Small intestine (tissue), 7 donors: ENCODE results near the gene ZNF488. TPM values are rescaled to one million over a fixed set of nuclear protein-coding genes. Genes with fewer than 3 reads are reported as not detected.
"Not testable (repeated sequence)": the region's sequence is repeated elsewhere in the genome, so short reads cannot be mapped to it uniquely, and the experiment has no call there.

Source experiments
- DNase-seq, 2 donors: peaks; one replicate each; pipeline versions ENCODE4 v3.0.0 to v3.0.0-alpha.2; 2013
- FAIRE-seq: peaks from 2 replicates; lab custom pipeline; 2012; peaks lifted over from hg19 to GRCh38; lab: Jason Lieb, UNC
- H3K27ac ChIP-seq, 3 donors: one replicate each; pipeline ENCODE4 v1.5.1; 2013; ENCODE audit warnings: low read length in 2 of 3, mild to moderate bottlenecking in 2 of 3, control low read depth in 1 of 3, inconsistent platforms in 1 of 3, low read depth in 1 of 3, moderate library complexity in 1 of 3
- H3K27me3 ChIP-seq, 3 donors: one replicate each; pipeline ENCODE4 v1.6.1; 2013; ENCODE audit warnings: low read length in 3 of 3, inconsistent platforms in 1 of 3; ENCODE audit not compliant: control insufficient read depth in 3 of 3, insufficient read depth in 3 of 3
- H3K36me3 ChIP-seq, 3 donors: one replicate each; pipeline ENCODE4 v1.6.1; 2013; ENCODE audit warnings: low read length in 3 of 3, inconsistent platforms in 1 of 3, low read depth in 1 of 3, mild to moderate bottlenecking in 1 of 3, moderate library complexity in 1 of 3; ENCODE audit not compliant: control insufficient read depth in 3 of 3, insufficient read depth in 2 of 3
- H3K4me1 ChIP-seq, 3 donors: one replicate each; pipeline ENCODE4 v1.6.1; 2013; ENCODE audit warnings: low read length in 2 of 3, inconsistent platforms in 1 of 3, low read depth in 1 of 3, mild to moderate bottlenecking in 1 of 3, moderate library complexity in 1 of 3; ENCODE audit not compliant: control insufficient read depth in 3 of 3, insufficient read depth in 2 of 3
- H3K4me3 ChIP-seq, 3 donors: one replicate each; pipeline ENCODE4 v1.5.1; 2013; ENCODE audit warnings: low read length in 3 of 3, control low read depth in 1 of 3, inconsistent platforms in 1 of 3, low read depth in 1 of 3, mild to moderate bottlenecking in 1 of 3, moderate library complexity in 1 of 3
- H3K9me3 ChIP-seq, 2 donors: one replicate each; pipeline ENCODE4 v1.6.1; 2013; ENCODE audit warnings: low read depth in 1 of 2, low read length in 1 of 2; ENCODE audit not compliant: control insufficient read depth in 2 of 2, insufficient read depth in 1 of 2
- WGBS, 3 donors: extraction: QIAGEN DNeasy Blood & Tissue Kit; methylation state at CpG; one replicate each; pipeline ENCODE4 v1.1.7; 2013; 5-methylcytosine and 5-hydroxymethylcytosine counted together
- polyA plus RNA-seq, 4 donors: library from polyadenylated mRNA; stranded (reverse) in 3 of 4; unstranded in 1 of 4; fragments of 200-250 nt in 3 of 4; fragments of 120-200 nt in 1 of 4; gene quantifications; one replicate each; pipeline versions ENCODE4 v1.2.1 to v1.2.3, GENCODE V29; 2013
- donor health status: healthy with polysubstance abuse.
- donor health status: control.
- donor health status: control.
- donor health status: Bipolar disorder and iron deficiency.
- donor health status: healthy.

ZNF488 gene
- polyA plus RNA-seq, 4 donors: 2.7 to 40.0 (median 12.2) TPM

GRCh38 chr10:47400786-47401185 lies 16.7 kb upstream of the ZNF488 start:
- no peak for FAIRE-seq
- WGBS, 3 donors: 92 to 97% (median 92%) methylated on average over 3 of the region's 3 CpGs
- Histone ChIP-seq H3K27me3 (peaks cover 0 to 2% (median 0%) of the 10 kb centered on the region in 3 donors), H3K4me1 (peaks cover 0 to 11% (median 2%) of the 10 kb centered on the region in 3 donors), H3K9me3 (peaks cover 0 to 2% of the 10 kb centered on the region in 2 donors), H3K4me3 (no peak overlapping the region), H3K36me3 (no peaks in the 10 kb centered on the region), H3K27ac (no peak overlapping the region)
- no peak for DNase-seq

DNA sequence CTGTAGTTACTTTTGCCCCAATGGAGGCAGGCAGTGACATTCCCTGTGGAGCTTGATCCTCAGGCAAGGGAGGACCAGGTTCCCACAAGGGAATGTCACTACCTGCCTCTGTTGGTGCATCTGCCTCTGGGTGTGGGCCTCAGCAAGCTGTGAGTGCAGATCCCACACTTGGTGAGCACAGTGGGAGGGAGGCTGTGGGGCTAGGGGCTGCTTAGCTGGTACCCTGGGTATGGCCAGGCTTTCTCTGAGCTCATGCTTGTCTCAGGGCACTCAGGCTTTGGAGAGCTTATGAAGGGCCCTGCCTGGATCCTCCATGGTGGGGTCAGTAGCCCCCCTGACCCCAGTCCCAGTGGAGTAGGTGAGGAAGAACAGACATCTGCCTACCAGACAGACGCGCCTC lies 16.2 kb upstream of the ZNF488 start:
- 95 to 100% (median 98%) methylated on average over 2 of the region's 2 CpGs for WGBS, 3 donors
- H3K27ac ChIP-seq: no peak overlapping the region
- FAIRE-seq (no peak), DNase-seq (no peak)
- H3K4me1 ChIP-seq: peaks cover 0 to 11% (median 2%) of the 10 kb centered on the region in 3 donors
- peaks cover 0 to 2% (median 0%) of the 10 kb centered on the region in 3 donors for H3K27me3 ChIP-seq
- H3K4me3 ChIP-seq: no peak overlapping the region
- no peaks in the 10 kb centered on the region for H3K36me3 ChIP-seq
- H3K9me3 ChIP-seq: peaks cover 0 to 2% of the 10 kb centered on the region in 2 donors

DNA sequence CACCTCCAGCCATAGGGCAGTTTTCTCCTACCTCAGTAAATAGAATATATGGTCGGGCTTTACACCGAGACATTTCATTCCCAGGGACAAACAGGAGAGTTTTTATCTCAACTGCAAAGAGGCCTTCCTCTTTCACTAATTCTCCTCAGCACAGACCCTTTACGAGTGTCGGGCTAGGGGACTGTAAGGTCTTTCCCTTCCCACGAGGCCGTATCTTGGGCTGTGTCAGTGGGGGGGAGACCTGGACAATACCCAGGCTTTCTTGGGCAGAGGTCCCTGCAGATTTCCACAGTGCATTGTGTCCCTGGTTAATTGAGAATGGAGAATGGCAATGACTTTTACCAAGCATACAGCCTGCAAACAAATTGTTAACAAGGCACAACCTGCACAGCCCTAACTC lies 13.2 kb upstream of the ZNF488 start:
- H3K27me3 ChIP-seq: peaks cover 0 to 2% (median 0%) of the 10 kb centered on the region in 3 donors
- H3K9me3 ChIP-seq: peaks cover 0 to 2% of the 10 kb centered on the region in 2 donors
- no peak overlapping the region for H3K27ac ChIP-seq
- H3K4me3 ChIP-seq: no peak overlapping the region
- H3K36me3 ChIP-seq: no peaks in the 10 kb centered on the region
- H3K4me1 ChIP-seq: no peaks in the 10 kb centered on the region
- FAIRE-seq: no peak
- no peak for DNase-seq
- WGBS, 3 donors: 84 to 94% (median 88%) methylated on average over 6 of the region's 6 CpGs

DNA sequence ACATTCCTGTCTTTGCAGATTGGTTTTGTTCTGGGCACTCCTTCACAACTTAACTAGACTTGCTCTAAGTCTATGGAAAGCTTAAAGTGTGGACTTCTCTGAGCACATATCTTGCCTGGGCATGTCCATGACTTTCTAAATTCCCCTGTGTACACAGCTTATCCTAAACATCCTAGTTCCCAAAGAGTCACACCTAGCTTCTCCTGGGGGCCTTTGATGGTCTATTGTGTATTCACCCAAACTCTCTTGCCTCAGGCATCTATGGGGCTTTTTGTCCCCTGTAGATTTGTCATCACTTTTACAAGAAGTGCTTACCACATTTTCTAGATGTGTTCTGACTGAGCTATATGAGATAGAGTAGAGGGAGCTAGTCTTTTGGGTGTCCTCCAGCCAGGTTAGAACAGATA lies 12.2 kb upstream of the ZNF488 start:
- FAIRE-seq: no peak

GRCh38 chr10:47389619-47390018 lies 5.5 kb upstream of the ZNF488 start:
- no peak for DNase-seq
- Histone ChIP-seq H3K4me3 (no peak overlapping the region), H3K27ac (no peak overlapping the region), H3K9me3 (no peaks in the 10 kb centered on the region), H3K4me1 (peaks cover 0 to 13% (median 2%) of the 10 kb centered on the region in 3 donors), H3K27me3 (no peaks in the 10 kb centered on the region), H3K36me3 (no peaks in the 10 kb centered on the region)
- 93 to 96% (median 95%) methylated on average over 3 of the region's 3 CpGs for WGBS, 3 donors
- no peak for FAIRE-seq

More for the DNA sequence above, 12.2 kb upstream of the ZNF488 start:
- H3K36me3 ChIP-seq: no peaks in the 10 kb centered on the region
- H3K27me3 ChIP-seq: peaks cover 0 to 2% (median 0%) of the 10 kb centered on the region in 3 donors
- no peaks in the 10 kb centered on the region for H3K4me1 ChIP-seq
- DNase-seq: no peak
- H3K9me3 ChIP-seq: peaks cover 0 to 2% of the 10 kb centered on the region in 2 donors
- H3K4me3 ChIP-seq: no peak overlapping the region
- H3K27ac ChIP-seq: no peak overlapping the region

- Histone ChIP-seq H3K27ac (no peak overlapping the region), H3K27me3 (no peaks in the 10 kb centered on the region), H3K4me1 (peaks cover 0 to 14% (median 2%) of the 10 kb centered on the region in 3 donors), H3K9me3 (no peaks in the 10 kb centered on the region), H3K4me3 (no peak overlapping the region), H3K36me3 (no peaks in the 10 kb centered on the region)
- DNase-seq (no peak), FAIRE-seq (no peak)
- 76 to 91% (median 82%) methylated on average over 4 of the region's 4 CpGs for WGBS, 3 donors
Measured at GRCh38 chr10:47388879-47389278, 4.8 kb upstream of the ZNF488 start.

- FAIRE-seq, DNase-seq: not testable (repeated sequence)
Measured at GRCh38 chr10:47386104-47386503, 2.0 kb upstream of the ZNF488 start.

DNA sequence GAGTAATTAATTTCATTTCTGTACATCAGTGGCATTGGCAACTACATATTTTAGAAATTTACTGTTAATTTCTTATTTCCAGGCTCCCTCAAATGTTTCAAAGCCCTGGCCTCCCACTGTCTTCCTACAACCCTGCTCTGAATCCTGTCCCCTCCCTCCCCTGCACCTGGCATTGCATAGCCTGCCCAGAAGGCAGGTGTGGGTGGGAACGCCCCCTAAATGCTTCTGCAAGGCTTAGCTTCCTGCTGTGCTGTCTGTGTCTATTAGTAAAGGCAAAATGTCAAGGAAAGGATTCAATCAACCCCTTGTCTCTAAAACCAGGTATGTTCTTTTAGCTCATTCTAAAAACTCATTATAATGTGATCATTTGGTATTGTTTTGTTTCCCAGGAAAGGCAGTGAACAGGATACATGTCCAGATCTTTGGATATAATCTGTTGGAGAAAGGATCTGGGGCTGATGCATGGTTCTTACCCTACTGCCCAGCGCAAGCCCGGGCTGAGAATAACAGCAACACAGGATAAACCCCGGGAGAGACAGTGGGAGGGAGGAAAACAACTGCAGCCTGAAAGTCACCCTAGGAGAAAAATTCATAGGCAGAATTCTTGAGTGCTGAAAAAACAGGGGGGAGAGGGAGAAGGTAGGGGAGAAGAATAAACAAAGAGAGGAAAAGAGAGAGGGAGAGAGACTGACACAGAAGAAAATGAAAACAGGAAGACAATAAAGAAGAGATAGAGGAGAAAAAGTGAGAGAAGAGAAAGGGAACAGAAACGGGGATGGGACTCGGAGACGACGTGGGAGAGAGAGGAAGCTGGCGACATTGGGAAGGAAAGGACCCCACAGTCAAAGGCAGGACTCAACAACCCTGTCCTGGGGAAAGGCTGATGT lies 589 bp downstream of the ZNF488 start:
- FAIRE-seq (no peak), DNase-seq (peak; percentile 64 to 69)
- WGBS, 3 donors: 5 to 13% (median 11%) methylated on average over 9 of the region's 9 CpGs
- Histone ChIP-seq H3K36me3 (no peaks in the 10 kb centered on the region), H3K27me3 (no peaks in the 10 kb centered on the region), H3K4me1 (peaks cover 0 to 50% (median 6%) of the 10 kb centered on the region in 3 donors), H3K27ac (peak overlapping the region; percentile 45 to 92 (median 85)), H3K4me3 (peak overlapping the region; percentile 63 to 70 (median 63)), H3K9me3 (no peaks in the 10 kb centered on the region)

More at GRCh38 chr10:47386104-47386503, 2.0 kb upstream of the ZNF488 start:
- H3K4me3 ChIP-seq, H3K27ac ChIP-seq, H3K27me3 ChIP-seq, H3K36me3 ChIP-seq, H3K9me3 ChIP-seq: not testable (repeated sequence)
- 65 to 90% (median 74%) methylated on average over 2 of the region's 2 CpGs for WGBS, 3 donors
- H3K4me1 ChIP-seq: peaks cover 0 to 34% (median 2%) of the 10 kb centered on the region in 3 donors
